Measurements from ENCODE around the gene ADGRV1.
A peak's percentile ranks its signal among the peaks of the same experiment; 100 is the strongest.

Gene ADGRV1

DNA sequence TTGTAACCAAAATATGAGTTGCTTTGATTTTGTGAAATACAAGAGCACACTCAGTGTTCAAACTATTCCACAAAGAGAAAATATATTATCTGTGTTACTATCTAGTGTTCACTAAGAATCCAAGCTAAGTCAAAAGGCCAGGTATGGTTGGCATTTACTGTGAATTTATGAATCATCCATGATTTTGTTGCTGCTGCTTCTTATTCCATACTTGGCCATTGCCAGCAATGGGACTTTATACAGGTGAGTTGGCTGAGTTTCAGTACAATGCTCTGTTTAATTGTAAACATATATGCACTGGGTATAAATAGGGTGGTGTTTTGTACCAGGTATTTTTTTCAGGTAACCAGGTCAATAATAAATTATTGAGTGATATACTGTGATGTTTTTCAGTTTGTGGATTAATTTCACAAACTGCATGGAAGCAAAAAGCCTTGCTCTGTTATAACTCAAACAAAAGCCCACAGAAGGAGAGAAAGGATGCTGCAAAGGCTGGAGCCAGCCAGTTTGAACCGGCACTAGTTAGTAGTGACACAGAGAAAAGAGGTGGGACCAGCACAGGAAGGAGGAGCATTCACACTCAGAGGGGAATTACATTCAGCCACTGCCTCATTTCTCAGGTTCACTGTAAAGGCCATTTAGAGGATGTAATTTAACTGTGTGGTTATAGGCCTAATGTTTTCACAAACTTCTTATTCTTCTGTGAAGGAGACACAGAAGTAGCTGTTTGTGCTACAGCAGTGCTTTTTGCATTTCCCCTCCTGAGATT is 381.8 kb downstream of the ADGRV1 start:
- H3K27ac ChIP-seq: peak overlapping the region; percentile 46
- TF ChIP-seq CTCF (IDR thresholded peaks at IDR 0.05) (no peak), ZFX (IDR thresholded peaks at IDR 0.05; ENCODE audit: borderline replicate concordance) (no peak)

DNA sequence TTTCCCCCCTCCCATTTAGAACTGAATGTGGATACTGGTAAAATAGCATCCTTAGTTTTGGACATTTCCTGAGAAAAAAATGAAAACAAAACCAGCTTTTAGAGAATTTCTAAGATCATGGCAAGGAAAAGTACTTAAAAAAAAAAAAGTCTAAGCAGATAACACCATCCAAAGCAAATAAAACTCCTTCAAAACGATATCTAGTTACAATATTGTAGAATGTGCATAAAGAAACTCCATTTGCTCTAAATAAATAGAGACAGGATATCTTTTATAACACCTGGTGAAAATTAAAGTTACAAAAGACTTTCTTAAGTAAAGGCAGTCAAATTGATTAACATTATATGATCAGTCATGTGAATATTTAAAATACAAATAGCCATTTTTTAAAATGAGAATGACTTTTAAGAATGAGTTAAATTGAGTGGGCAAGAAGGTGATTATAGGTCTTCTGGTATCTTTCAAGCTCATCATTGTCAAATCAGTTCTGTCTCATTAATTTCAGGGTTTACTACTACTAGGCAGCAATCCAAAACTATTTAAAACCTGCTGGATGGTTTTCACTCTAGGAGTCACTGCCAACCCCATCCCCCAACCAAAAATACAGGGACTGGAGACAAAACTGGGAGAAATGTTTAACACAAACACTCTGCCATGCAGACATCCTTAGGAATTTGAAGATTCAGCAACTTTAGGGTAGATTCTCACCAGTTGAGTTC is 382.6 kb downstream of the ADGRV1 start:
- H3K27ac ChIP-seq: peak overlapping the region; percentile 46
- TF ChIP-seq CTCF (IDR thresholded peaks at IDR 0.05): no peak
- TF ChIP-seq ZFX (IDR thresholded peaks at IDR 0.05; ENCODE audit: borderline replicate concordance): no peak

GRCh38 chr5:90944116-90944515 is 385.5 kb downstream of the ADGRV1 start:
- H3K27ac ChIP-seq: no peak overlapping the region

DNA sequence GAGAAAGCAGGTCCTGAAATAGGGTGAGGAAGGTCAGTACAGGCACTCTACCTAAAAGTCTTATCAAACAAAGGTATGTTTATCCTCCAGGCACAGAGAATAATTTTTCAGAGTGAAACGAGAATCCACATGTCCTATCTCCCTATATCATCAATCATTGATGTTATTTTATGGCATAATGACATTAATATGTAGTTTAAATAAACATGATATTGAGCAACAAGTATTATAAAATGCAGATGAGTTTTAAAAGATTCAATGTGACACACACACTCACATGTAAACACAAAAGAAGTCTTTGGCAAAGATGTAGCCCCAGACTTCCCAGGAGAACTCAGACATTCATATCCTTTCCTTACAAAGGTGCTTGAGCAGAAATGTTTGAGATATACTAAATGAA is 389.1 kb downstream of the ADGRV1 start:
- TF ChIP-seq ZFX (IDR thresholded peaks at IDR 0.05; ENCODE audit: borderline replicate concordance) (no peak), CTCF (IDR thresholded peaks at IDR 0.05) (no peak)
- H3K27ac ChIP-seq: no peak overlapping the region

More at GRCh38 chr5:90944116-90944515, 385.5 kb downstream of the ADGRV1 start:
- TF ChIP-seq CTCF (IDR thresholded peaks at IDR 0.05) (no peak), ZFX (IDR thresholded peaks at IDR 0.05; ENCODE audit: borderline replicate concordance) (no peak)

- H3K27ac ChIP-seq: peak overlapping the region; percentile 73
- TF ChIP-seq ZFX (IDR thresholded peaks at IDR 0.05; ENCODE audit: borderline replicate concordance) (no peak), CTCF (IDR thresholded peaks at IDR 0.05) (no peak)
These were observed 390.4 kb downstream of the ADGRV1 start for GRCh38 chr5:90948969-90949368.

GRCh38 chr5:90949469-90950358 is 391.1 kb downstream of the ADGRV1 start:
- H3K27ac ChIP-seq: peak overlapping the region; percentile 73
- no peak for TF ChIP-seq ZFX (IDR thresholded peaks at IDR 0.05; ENCODE audit: borderline replicate concordance)
- TF ChIP-seq CTCF (IDR thresholded peaks at IDR 0.05): no peak

Data from 22Rv1 (cell line).